ENCODE measurements around the gene ATP8A2.
A peak's percentile ranks its signal among the peaks of the same experiment; 100 is the strongest.
"Not testable (repeated sequence)": the region's sequence is repeated elsewhere in the genome, so short reads cannot be mapped to it uniquely, and the experiment has no call there.

The ATP8A2 gene

GRCh38 chr13:25951831-25952230 lies 580.1 kb downstream of the ATP8A2 start:
- H3K4me3 ChIP-seq (ENCODE audit: low read depth, low read length), result no peak overlapping the region
- no peak for DNase-seq (ENCODE audit: low read depth)
- TF ChIP-seq CTCF (conservative IDR thresholded peaks at IDR 0.05; ENCODE audit: low read depth, low read length), result no peak

GRCh38 chr13:25954080-25954479 lies 582.3 kb downstream of the ATP8A2 start:
- DNase-seq (ENCODE audit: low read depth); H3K4me3 ChIP-seq (ENCODE audit: low read depth, low read length): not testable (repeated sequence)

GRCh38 chr13:25954943-25955342 lies 583.2 kb downstream of the ATP8A2 start:
- not testable (repeated sequence) for H3K4me3 ChIP-seq (ENCODE audit: low read depth, low read length); DNase-seq (ENCODE audit: low read depth)

GRCh38 chr13:25958986-25959385 lies 587.2 kb downstream of the ATP8A2 start:
- no peak overlapping the region for H3K4me3 ChIP-seq (ENCODE audit: low read depth, low read length)
- DNase-seq (ENCODE audit: low read depth), result no peak
- no peak for TF ChIP-seq CTCF (conservative IDR thresholded peaks at IDR 0.05; ENCODE audit: low read depth, low read length)

- no peak overlapping the region for H3K4me3 ChIP-seq (ENCODE audit: low read depth, low read length)
- TF ChIP-seq CTCF (conservative IDR thresholded peaks at IDR 0.05; ENCODE audit: low read depth, low read length), result no peak
- DNase-seq (ENCODE audit: low read depth), result no peak
These were observed 589.5 kb downstream of the ATP8A2 start for GRCh38 chr13:25961294-25961693.

GRCh38 chr13:25963674-25964073 lies 591.9 kb downstream of the ATP8A2 start:
- no peak overlapping the region for H3K4me3 ChIP-seq (ENCODE audit: low read depth, low read length)
- peak; percentile 59 for DNase-seq (ENCODE audit: low read depth)
- TF ChIP-seq CTCF (conservative IDR thresholded peaks at IDR 0.05; ENCODE audit: low read depth, low read length), result no peak

GRCh38 chr13:25965596-25965995 lies 593.8 kb downstream of the ATP8A2 start:
- no peak for DNase-seq (ENCODE audit: low read depth)
- TF ChIP-seq CTCF (conservative IDR thresholded peaks at IDR 0.05; ENCODE audit: low read depth, low read length), result no peak
- H3K4me3 ChIP-seq (ENCODE audit: low read depth, low read length), result no peak overlapping the region

GRCh38 chr13:25966086-25966485 lies 594.3 kb downstream of the ATP8A2 start:
- no peak overlapping the region for H3K4me3 ChIP-seq (ENCODE audit: low read depth, low read length)
- DNase-seq (ENCODE audit: low read depth), result peak; percentile 47
- no peak for TF ChIP-seq CTCF (conservative IDR thresholded peaks at IDR 0.05; ENCODE audit: low read depth, low read length)

Measured in choroid plexus epithelial cell (primary cell).